Panc1 (cell line): Measurements from ENCODE around the gene WDR49. TPM values are rescaled to one million over a fixed set of nuclear protein-coding genes. Genes with fewer than 3 reads are reported as not detected.

Source experiments
- ATAC-seq: fragments of 200-7000 bp; cut with Tn5 transposase; 2 replicates; pipeline ENCODE4 v1.9.1; 2020; ENCODE audit warnings: mild to moderate bottlenecking, moderate library complexity
- BruUV-seq: library from RNA; stranded (reverse); fragments of 400-500 nt; replicated peaks from 2 replicates; lab custom pipeline; 2021; lab: Mats Ljungman, UMichigan
- CTCF ChIA-PET: fragments of 300-600 bp; sonication (Branson Sonifier 250); formaldehyde crosslinking; loops from one replicate; lab custom pipeline; 2022; ENCODE audit warnings: antibody characterized with exemption; lab: Charles Lee
- POLR2A ChIA-PET: fragments of 300-600 bp; sonication (Branson Sonifier 250); formaldehyde crosslinking; loops from one replicate; lab custom pipeline; 2022; ENCODE audit warnings: antibody characterized with exemption; lab: Charles Lee
- DNase-seq: peaks from one replicate; pipeline ENCODE4 v3.0.0-alpha.2; 2010; ENCODE audit warnings: low read depth, low spot score
- H3K27ac ChIP-seq: 2 replicates; pipeline ENCODE4 v1.5.1; 2011; ENCODE audit warnings: mild to moderate bottlenecking, low read length, inconsistent platforms
- H3K27me3 ChIP-seq: fragments of 200-500 bp; sonication (Bioruptor generic); 2 replicates; pipeline ENCODE4 v1.6.0; 2014; ENCODE audit warnings: low read length, inconsistent platforms; ENCODE audit not compliant: control insufficient read depth, insufficient read depth
- H3K36me3 ChIP-seq: fragments of 200-500 bp; sonication (Bioruptor generic); 2 replicates; pipeline ENCODE4 v1.5.1; 2014; ENCODE audit warnings: inconsistent platforms, mild to moderate bottlenecking, low read length, moderate library complexity; ENCODE audit not compliant: control insufficient read depth, insufficient read depth
- H3K4me1 ChIP-seq: 2 replicates; pipeline ENCODE4 v1.5.1; 2011; ENCODE audit warnings: inconsistent platforms, mild to moderate bottlenecking, low read length, moderate library complexity; ENCODE audit not compliant: control insufficient read depth, insufficient read depth
- H3K4me3 ChIP-seq, 2 experiments: 2 replicates each; pipeline ENCODE4 v1.5.1; 2011 to 2012; ENCODE audit warnings: low read depth in 2 of 2, low read length in 2 of 2, mild to moderate bottlenecking in 2 of 2, inconsistent platforms in 1 of 2, moderate library complexity in 1 of 2
- H3K9me3 ChIP-seq: fragments of 200-500 bp; sonication (Bioruptor generic); 2 replicates; pipeline ENCODE4 v1.5.1; 2014; ENCODE audit warnings: low read depth, mild to moderate bottlenecking, inconsistent platforms, low read length, moderate library complexity; ENCODE audit not compliant: control insufficient read depth, insufficient read depth
- CTCF ChIP-seq: fragments of 450-650 bp; IDR thresholded peaks from 2 replicates; pipeline ENCODE4 v1.5.1; 2017; ENCODE audit warnings: mild to moderate bottlenecking
- POLR2AphosphoS5 ChIP-seq: IDR thresholded peaks from 2 replicates; pipeline ENCODE4 v1.6.1; 2012; ENCODE audit warnings: mild to moderate bottlenecking, low read depth, low read length, moderate library complexity
- REST ChIP-seq, 2 experiments: IDR thresholded peaks; 2 replicates each; pipeline ENCODE4 v1.6.1; 2011 to 2012; ENCODE audit warnings: low read depth in 2 of 2, control low read depth in 1 of 2, low read length in 1 of 2, mild to moderate bottlenecking in 1 of 2, moderate library complexity in 1 of 2; ENCODE audit not compliant: insufficient read depth in 1 of 2
- SIN3A ChIP-seq: IDR thresholded peaks from 2 replicates; pipeline ENCODE4 v1.6.1; 2012; ENCODE audit warnings: low read depth, mild to moderate bottlenecking, low read length, moderate library complexity, borderline replicate concordance; ENCODE audit not compliant: insufficient read depth
- TCF7L2 ChIP-seq: IDR thresholded peaks from 2 replicates; pipeline ENCODE4 v1.6.1; 2011; ENCODE audit warnings: mild to moderate bottlenecking, low read depth, low read length, inconsistent platforms
- in situ Hi-C: cut with HindIII; loops from 2 replicates; pipeline ENCODE4 v1.10.0; 2016; ENCODE audit warnings: low sequenced_read_pairs, low pct_unique_long_range_greater_than_20kb
- intact Hi-C: fragments of 100-400 bp; cut with micrococcal nuclease; formaldehyde crosslinking; loops from one replicate; pipeline ENCODE4 v1.10.0; 2022; ENCODE audit not compliant: unreplicated experiment
- total RNA-seq: library from RNA; stranded (reverse); gene quantifications from one replicate; pipeline ENCODE4 v1.2.1, GENCODE V29; 2021; ENCODE audit not compliant: unreplicated experiment

WDR49 gene
- total RNA-seq, 1 experiment from 2014 or later, result 0.23 TPM

DNA sequence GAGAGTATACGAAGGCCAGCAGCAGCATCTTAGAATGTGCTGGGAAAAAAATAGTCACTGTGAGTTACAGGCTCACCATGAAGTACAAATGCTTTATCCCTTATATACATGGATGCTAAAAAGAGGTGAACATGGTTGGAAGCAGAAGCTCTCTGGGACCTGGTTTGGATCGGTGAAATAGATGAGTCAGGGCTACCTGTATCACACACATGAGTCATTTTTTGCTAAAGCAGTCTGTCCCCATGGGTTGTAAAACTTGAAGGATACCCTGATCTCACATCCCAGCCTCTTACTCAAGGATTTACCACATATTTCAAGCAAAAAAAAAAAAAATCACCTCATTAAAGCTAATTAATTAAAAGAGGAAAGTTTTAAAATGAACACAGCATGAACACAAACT, 173.0 kb downstream of the WDR49 start:
- Histone ChIP-seq H3K27me3 (no peaks in the 10 kb centered on the region), H3K4me1 (no peaks in the 10 kb centered on the region), H3K36me3 (no peaks in the 10 kb centered on the region), H3K27ac (no peak overlapping the region), H3K4me3 (no peak overlapping the region), H3K9me3 (peaks cover 2% of the 10 kb centered on the region; the same call in 1 of the 2 replicates)
- ATAC-seq, result no peak
- intact Hi-C loops, result no loop called here
- no peak for TF ChIP-seq POLR2AphosphoS5
- TF ChIP-seq REST (IDR thresholded peaks at IDR 0.05; ENCODE audit: insufficient read depth in 1 of 2, low read depth in 2 of 2, low read length in 1 of 2), result no peak
- no peak for TF ChIP-seq SIN3A
- TF ChIP-seq CTCF, result no peak
- no peak for TF ChIP-seq TCF7L2
- ChIA-PET CTCF (no interaction called here), POLR2A (no interaction called here)
- DNase-seq, result no peak
- BruUV-seq, result no TSS peak
- in situ Hi-C loops, result no loop called here

- ChIA-PET POLR2A (no interaction called here), CTCF (no interaction called here)
- H3K36me3 ChIP-seq, result no peaks in the 10 kb centered on the region
- DNase-seq, result no peak
- no peak for ATAC-seq
- H3K27me3 ChIP-seq, result no peaks in the 10 kb centered on the region
- H3K4me1 ChIP-seq, result no peaks in the 10 kb centered on the region
- H3K27ac ChIP-seq, result no peak within 1 kb of the TSS
- no peak within 1 kb of the TSS for H3K4me3 ChIP-seq
- in situ Hi-C loops, result no loop called here
- no TSS peak for BruUV-seq
- TF ChIP-seq REST (IDR thresholded peaks at IDR 0.05; ENCODE audit: insufficient read depth in 1 of 2, low read depth in 2 of 2, low read length in 1 of 2), result no peak
- TF ChIP-seq TCF7L2, result no peak
- no peak for TF ChIP-seq SIN3A
- no peak for TF ChIP-seq CTCF
- no peak for TF ChIP-seq POLR2AphosphoS5
- H3K9me3 ChIP-seq, result no peaks in the 10 kb centered on the region
- intact Hi-C loops, result no loop called here
Measured at GRCh38 chr3:167473863-167474262, 179.9 kb downstream of the WDR49 start, which contains the start of gene SERPINI2. SERPINI2 (minus strand) TSS chr3:167474042; CDS start chr3:167471834, 2,208 bp downstream.
